Activated T-helper 1 cell treated with anti-CD3 and anti-CD28 coated beads, Interleukin-12 subunit alpha, Interleukin-12 subunit beta, Interleukin-2, Interleukin-4 antibody, amounts not matched to agents 30 ng/mL and 10 ng/mL and 1 ng/mL, durations not matched to agents 14 hours and 24 hours and 36 hours (primary cell): ENCODE data around the gene PDSS2. TPM values are rescaled to one million over a fixed set of nuclear protein-coding genes. Genes with fewer than 3 reads are reported as not detected.
A peak's percentile ranks its signal among the peaks of the same experiment; 100 is the strongest.
"Not testable (repeated sequence)": the region's sequence is repeated elsewhere in the genome, so short reads cannot be mapped to it uniquely, and the experiment has no call there.

ENCODE experiments used
- DNase-seq: peaks from one replicate; pipeline ENCODE4 v3.0.0; 2021; ENCODE audit warnings: low spot score
- H3K27ac Mint-ChIP-seq: one replicate; pipeline ENCODE4 v1.8.0; 2021; ENCODE audit warnings: mild to moderate bottlenecking, mixed read lengths
- H3K27me3 Mint-ChIP-seq: one replicate; pipeline ENCODE4 v1.8.0; 2022; ENCODE audit warnings: mild to moderate bottlenecking, moderate library complexity, mixed read lengths; ENCODE audit not compliant: insufficient read depth
- H3K36me3 Mint-ChIP-seq: one replicate; pipeline ENCODE4 v1.8.0; 2021; ENCODE audit warnings: low read depth, mixed read lengths
- H3K4me1 Mint-ChIP-seq: one replicate; pipeline ENCODE4 v1.8.0; 2021; ENCODE audit warnings: low read depth, mixed read lengths
- H3K4me3 Mint-ChIP-seq: one replicate; pipeline ENCODE4 v1.8.0; 2021; ENCODE audit warnings: mild to moderate bottlenecking, moderate library complexity, mixed read lengths
- H3K9me3 Mint-ChIP-seq: one replicate; pipeline ENCODE4 v1.8.0; 2021; ENCODE audit warnings: mixed read lengths
- intact Hi-C: fragments of 100-400 bp; cut with micrococcal nuclease; formaldehyde crosslinking; loops from one replicate; pipeline ENCODE4 v1.15.1; 2024
- total RNA-seq: library from RNA; stranded (reverse); gene quantifications from 2 replicates; pipeline ENCODE4 v1.2.3, GENCODE V29; 2022

PDSS2 gene
- total RNA-seq, 1 donor from 2014 or later, result 11.8 TPM

DNA sequence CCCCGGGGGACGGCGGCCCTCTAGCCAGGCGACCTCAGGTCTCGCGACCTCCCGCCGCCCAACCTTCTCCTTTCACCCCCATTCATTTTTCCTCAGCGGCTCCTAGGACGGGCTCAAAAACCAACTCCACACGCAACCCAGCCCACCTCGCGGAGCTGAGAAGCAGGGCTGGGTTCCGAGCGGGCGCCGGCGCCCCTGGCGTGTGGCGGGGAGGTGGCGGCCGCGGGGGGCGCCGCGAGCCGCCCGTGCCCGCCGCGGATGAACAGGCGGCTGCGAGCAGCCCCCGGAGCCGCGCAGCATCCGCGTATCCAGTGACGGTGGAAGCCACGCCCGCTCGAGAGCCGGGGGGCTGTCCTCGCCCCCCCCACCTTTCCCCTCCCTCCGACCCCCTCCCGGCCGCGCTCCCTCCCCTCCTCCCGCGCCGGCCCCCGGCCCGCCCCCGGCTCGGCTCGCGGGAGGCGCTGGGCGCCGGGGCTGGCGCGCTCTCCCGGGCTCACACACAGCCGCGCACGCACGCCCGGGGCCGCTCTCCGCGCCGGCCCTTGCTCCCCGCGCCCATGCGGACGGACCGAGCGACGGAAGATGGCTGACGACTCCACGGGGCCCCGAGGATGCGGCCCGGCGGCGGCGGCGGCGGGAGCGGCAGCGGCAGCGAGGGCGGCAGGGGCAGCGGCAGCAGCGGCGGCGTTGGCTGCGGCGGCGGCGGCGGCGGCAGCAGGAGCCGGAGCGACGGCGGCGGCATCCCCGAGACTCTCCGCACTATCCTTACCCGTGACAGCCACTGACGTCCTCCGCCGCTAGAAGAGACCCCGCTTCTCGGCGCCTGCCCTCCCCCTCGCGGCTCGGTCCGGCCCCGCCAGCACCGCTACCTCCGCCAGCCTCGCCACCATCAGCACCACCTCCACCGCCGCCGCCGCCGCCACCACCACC, 30.5 kb upstream of the PDSS2 start, which contains the start of gene SOBP:
TSS of gene SOBP (plus strand) at position 482 of the 930 bp plus-strand sequence. CDS start 500 bp downstream, outside the sequence.
- H3K4me3 Mint-ChIP-seq, result peak within 1 kb of the TSS; percentile 91
- intact Hi-C loops, result loop anchor here (2.0 to 10.0 kb wide), 6 partner anchors 145 to 682 kb away; no protein-coding TSS in a partner anchor
- peak within 1 kb of the TSS; percentile 36 for H3K27ac Mint-ChIP-seq
- no peaks in the 10 kb centered on the region for H3K36me3 Mint-ChIP-seq
- H3K4me1 Mint-ChIP-seq, result peaks cover 28% of the 10 kb centered on the region
- DNase-seq, result peak; percentile 9
- H3K27me3 Mint-ChIP-seq, result peaks cover 50% of the 10 kb centered on the region
- H3K9me3 Mint-ChIP-seq, result no peaks in the 10 kb centered on the region

DNA sequence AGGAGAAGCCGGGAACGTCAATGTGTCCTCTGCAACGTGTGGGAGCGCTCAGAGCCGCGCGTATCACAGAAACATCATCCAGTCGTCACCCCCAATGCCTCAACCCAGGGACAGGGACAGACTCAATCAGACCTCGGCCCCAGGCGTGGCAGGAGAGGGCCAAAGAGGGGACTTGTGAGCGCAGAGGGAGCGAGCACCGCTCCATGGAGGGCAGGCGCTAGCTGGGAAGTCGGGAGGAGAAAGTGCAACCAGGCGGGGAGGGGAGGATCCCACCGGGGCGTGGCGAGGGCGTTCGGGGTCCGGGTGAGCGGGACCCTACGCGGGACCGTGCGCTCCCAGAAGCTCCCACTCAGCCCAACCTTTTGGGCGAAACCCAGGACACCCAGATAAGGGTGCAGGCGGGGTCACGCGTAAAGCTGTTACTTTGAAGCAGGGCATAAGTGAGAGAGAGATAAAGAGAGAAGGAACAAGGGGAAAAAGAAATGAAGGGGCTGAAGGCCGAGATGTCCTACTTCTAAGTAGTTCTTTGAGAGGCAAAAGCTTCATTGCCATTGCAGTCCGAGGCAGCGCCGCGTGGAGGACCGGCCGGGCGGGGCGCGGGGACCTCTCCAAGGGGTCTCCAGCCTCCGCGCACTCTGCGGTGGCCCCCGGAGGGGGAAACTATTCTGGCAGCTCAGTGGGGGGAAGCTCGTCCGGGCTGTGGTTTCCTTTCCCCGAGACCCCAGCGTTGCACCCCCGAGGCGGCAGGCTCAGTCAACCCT, 29.7 kb upstream of the PDSS2 start:
- Mint-ChIP-seq H3K9me3 (no peaks in the 10 kb centered on the region), H3K36me3 (no peaks in the 10 kb centered on the region), H3K27me3 (peaks cover 52% of the 10 kb centered on the region), H3K4me3 (peak overlapping the region; percentile 91), H3K4me1 (peaks cover 28% of the 10 kb centered on the region), H3K27ac (peak overlapping the region; percentile 69)
- peak; percentile 2 for DNase-seq
- intact Hi-C loops, result loop anchor here (5.0 to 10.0 kb wide), 3 partner anchors 174 to 668 kb away; no protein-coding TSS in a partner anchor

DNA sequence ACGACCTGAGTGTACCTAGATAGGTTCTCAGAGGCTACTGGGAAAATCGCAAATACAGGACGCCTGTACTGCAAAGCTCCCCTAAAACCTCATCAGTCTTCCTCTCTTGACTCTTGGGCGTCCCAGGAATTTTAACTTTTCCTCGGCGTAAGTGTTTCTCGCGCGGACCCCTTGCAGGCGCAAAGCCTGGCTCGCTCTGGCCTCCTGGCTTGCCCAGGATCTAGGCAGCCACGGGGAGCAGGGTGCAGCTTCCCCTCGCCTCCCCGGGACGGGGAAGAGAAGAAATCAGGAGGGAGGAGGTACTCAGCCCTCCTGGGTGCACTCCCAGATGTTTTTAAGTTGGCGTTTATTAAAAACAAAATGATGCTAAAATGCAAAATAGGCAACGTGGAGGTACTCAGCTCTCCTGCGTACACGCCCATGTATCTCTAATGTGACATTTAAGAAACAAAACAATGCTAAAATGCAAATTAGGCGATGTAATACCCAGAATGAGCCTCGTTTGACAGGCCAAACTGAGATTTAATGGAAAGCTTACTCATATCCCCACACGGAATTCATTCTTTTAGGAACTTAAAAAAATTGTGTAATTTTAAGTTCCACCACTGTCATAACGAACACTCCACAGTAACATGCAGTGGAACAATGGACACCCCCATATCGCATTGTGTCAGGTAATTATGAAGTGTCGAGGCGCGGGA, 29.0 kb upstream of the PDSS2 start:
- Mint-ChIP-seq H3K36me3 (no peaks in the 10 kb centered on the region), H3K9me3 (no peaks in the 10 kb centered on the region), H3K27ac (peak overlapping the region; percentile 69), H3K27me3 (peaks cover 54% of the 10 kb centered on the region), H3K4me3 (peak overlapping the region; percentile 91), H3K4me1 (peaks cover 28% of the 10 kb centered on the region)
- intact Hi-C loops, result loop anchor here (5.0 to 10.0 kb wide), 3 partner anchors 174 to 669 kb away; no protein-coding TSS in a partner anchor
- no peak for DNase-seq

DNA sequence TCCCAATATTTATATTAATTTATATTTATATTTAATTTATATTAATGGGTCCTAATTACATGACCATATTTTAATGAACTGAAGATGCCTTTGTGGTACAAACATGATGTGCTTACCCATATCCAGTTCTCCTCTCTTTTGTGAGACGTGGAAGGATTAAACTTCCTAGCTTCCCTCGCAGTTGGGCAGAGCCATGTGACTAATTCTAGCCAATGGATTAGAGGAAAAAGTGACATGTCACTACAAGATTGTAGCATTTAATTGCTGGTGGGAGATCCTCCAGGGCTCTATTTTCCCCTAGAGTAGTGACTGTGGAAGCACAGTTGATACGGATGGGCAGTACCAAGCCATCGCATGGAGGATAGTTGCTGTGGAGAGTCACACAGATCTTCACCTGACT, 25.8 kb upstream of the PDSS2 start:
- DNase-seq, result no peak
- Mint-ChIP-seq H3K4me3 (no peak overlapping the region), H3K9me3 (no peaks in the 10 kb centered on the region), H3K27me3 (peaks cover 68% of the 10 kb centered on the region), H3K4me1 (peaks cover 18% of the 10 kb centered on the region), H3K27ac (no peak overlapping the region), H3K36me3 (no peaks in the 10 kb centered on the region)
- intact Hi-C loops, result loop anchor here (5.0 to 10.0 kb wide), 3 partner anchors 170 to 672 kb away; no protein-coding TSS in a partner anchor

DNA sequence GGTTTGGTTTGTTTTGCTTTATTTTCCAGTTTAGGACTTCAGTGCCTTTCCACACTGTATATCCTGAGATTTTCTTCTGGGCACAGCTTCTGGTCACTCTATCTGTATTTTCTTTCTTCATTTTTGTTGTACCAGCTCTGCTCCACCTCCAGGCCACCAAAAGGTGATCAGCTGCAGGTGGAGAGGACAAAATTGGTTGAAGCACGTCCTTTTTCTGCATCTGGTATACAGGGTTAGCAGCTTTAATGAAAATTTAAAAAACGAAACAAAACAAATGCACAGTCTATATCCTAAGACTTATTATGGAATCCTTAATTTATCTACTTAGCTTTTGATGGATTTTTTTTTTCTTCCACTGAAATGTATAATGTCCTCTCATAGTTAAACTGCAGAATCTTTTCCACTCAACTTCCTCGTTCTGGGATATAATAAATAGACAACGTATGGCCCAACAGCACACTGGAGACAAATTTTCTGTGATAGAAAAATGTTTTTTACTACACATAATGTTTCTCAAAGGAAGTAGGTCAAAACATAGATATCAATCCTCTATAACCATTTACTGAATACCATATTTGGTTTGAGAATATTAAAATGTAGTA, 19.8 kb upstream of the PDSS2 start:
- intact Hi-C loops, result no loop called here
- Mint-ChIP-seq H3K9me3 (no peaks in the 10 kb centered on the region), H3K27ac (no peak overlapping the region), H3K36me3 (no peaks in the 10 kb centered on the region), H3K4me1 (no peaks in the 10 kb centered on the region), H3K4me3 (no peak overlapping the region), H3K27me3 (peaks cover 45% of the 10 kb centered on the region)
- no peak for DNase-seq

DNA sequence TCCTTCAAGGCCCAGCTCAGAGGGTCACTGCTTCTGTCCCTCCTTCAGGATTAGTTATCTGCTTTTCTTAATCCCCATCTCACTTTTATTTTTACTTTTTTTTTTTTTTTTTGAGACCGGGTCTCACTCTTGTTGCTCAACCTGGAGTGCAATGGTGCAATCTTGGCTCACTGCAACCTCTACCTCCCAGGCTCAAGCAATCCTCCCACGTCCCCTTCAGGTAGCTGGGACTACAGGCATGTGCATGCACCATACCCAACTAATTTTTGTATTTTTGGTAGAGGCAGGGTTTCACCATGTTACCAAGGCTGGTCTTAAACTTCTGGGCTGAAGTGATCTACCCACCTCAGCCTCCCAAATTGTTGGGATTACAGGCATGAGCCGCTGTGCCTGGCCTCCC, 16.5 kb upstream of the PDSS2 start:
- DNase-seq, H3K27ac Mint-ChIP-seq, H3K4me3 Mint-ChIP-seq, H3K4me1 Mint-ChIP-seq, H3K9me3 Mint-ChIP-seq, intact Hi-C loops, H3K36me3 Mint-ChIP-seq: not testable (repeated sequence)
- peaks cover 29% of the 10 kb centered on the region for H3K27me3 Mint-ChIP-seq

DNA sequence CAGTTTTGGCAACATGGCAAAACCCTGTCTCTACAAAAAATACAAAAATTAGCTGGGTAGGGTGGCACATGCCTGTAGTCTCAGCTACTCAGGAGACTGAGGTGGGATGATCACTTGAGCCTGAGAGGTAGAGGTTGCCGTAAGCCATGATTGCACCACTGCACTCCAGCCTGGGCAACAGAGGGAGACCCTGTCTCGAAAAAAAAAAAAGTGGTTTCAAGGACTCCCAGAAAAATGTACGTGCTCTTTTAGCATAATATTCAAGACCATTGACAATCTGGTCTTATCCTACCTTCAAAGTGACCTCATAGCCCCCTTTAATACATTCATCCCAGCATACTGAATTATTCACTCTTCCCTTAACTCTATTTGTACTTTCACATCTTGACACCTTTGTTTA, 16.0 kb upstream of the PDSS2 start:
- H3K36me3 Mint-ChIP-seq, H3K4me3 Mint-ChIP-seq, intact Hi-C loops, DNase-seq, H3K9me3 Mint-ChIP-seq, H3K4me1 Mint-ChIP-seq, H3K27ac Mint-ChIP-seq: not testable (repeated sequence)
- H3K27me3 Mint-ChIP-seq, result peaks cover 25% of the 10 kb centered on the region

DNA sequence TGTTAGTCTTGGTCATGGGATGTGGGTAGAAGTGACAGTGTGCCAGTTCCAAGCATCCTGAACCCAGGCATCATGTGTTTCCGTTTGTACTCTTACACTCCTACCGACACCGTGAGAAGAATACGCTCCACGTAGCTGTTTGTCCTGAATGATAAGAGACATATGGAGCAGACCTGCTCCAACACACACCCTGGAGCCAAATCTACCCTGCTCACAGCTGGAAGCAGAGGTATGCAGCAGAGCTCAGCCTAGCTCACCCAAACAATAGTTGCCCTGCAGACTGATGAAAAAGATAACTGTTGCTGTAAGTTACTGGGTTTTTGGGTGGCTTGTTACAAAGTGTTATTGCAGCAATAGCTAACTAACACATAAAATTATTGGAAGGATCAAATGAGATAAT, 14.3 kb upstream of the PDSS2 start:
- no peaks in the 10 kb centered on the region for H3K4me1 Mint-ChIP-seq
- H3K4me3 Mint-ChIP-seq, result no peak overlapping the region
- intact Hi-C loops, result no loop called here
- no peak overlapping the region for H3K27ac Mint-ChIP-seq
- no peak for DNase-seq
- no peaks in the 10 kb centered on the region for H3K9me3 Mint-ChIP-seq
- peaks cover 19% of the 10 kb centered on the region for H3K27me3 Mint-ChIP-seq
- H3K36me3 Mint-ChIP-seq, result no peaks in the 10 kb centered on the region

DNA sequence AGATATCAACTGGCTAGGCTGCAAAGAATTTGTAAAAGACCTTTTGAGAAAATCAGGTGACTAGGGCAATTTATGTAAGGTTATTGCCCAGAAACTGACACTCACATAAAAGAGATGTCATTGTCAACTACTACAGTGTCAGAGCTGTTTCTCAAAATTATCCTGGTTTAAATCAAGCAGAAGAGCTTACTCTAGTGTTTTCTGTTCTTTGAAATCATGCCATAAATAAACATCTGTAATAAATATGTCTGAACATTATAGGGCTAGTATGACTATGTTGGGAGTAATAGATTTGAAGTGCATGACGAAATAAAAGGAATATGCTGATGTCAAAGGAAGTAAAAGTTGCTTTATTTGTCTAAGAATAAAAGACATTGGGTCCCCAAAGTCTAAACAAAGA, 11.0 kb upstream of the PDSS2 start:
- DNase-seq, result no peak
- no peak overlapping the region for H3K27ac Mint-ChIP-seq
- no peak overlapping the region for H3K4me3 Mint-ChIP-seq
- H3K27me3 Mint-ChIP-seq, result peaks cover 20% of the 10 kb centered on the region
- no peaks in the 10 kb centered on the region for H3K36me3 Mint-ChIP-seq
- H3K4me1 Mint-ChIP-seq, result no peaks in the 10 kb centered on the region
- intact Hi-C loops, result no loop called here
- H3K9me3 Mint-ChIP-seq, result no peaks in the 10 kb centered on the region

DNA sequence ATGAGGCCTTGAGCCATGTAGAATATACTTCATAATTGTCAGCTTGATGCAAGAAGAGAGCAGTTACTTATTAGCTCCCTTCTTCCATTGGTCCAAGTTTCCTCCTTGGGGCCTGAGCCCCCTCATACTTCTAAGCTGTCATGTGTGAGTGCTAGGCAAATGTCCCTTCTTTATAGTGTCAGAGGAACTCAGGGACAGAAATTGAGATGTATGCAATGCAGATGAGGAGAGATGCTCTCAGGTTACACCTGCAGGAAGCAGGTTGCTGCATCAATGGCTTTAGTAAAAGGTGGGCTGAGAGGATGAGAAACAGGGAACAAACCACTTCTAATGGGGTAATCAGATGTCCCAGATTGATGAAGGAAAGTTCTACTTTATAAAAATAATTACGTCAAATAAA, 6.7 kb upstream of the PDSS2 start:
- no peak overlapping the region for H3K27ac Mint-ChIP-seq
- intact Hi-C loops, result loop anchor here (10.0 kb wide), 1 partner anchor 841 kb away; the partner anchor contains the start of genes QRSL1 and RTN4IP1
- no peak for DNase-seq
- H3K4me1 Mint-ChIP-seq, result no peaks in the 10 kb centered on the region
- H3K9me3 Mint-ChIP-seq, result no peaks in the 10 kb centered on the region
- H3K4me3 Mint-ChIP-seq, result no peak overlapping the region
- peaks cover 15% of the 10 kb centered on the region for H3K27me3 Mint-ChIP-seq
- no peaks in the 10 kb centered on the region for H3K36me3 Mint-ChIP-seq

DNA sequence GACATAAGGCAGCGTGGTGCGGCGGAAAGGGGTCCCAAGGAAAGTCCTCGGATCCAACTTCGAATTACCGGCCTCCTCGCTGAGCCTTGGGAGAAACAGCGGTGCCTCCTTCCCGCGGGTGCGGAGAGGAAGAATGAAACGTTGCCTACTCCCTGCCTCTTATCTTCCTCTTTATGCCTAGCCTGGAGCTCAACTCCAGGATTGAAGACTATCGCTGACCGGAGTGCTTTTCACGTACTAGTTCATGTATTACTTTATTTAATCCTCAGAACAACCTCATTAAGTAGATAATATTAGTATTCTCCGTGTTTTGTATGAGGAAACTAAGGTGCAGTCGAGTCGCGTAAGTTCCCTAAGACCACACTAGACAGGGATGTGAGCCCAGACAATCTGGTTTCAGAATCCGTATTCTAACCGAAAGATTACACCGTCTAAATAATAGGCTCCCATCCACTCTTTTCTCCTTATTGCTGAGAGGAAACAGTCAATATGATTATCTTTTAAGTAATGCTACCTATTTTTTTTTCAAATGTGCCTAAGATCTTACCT, 793 bp upstream of the PDSS2 start:
- no peaks in the 10 kb centered on the region for H3K36me3 Mint-ChIP-seq

More for the DNA sequence above, 793 bp upstream of the PDSS2 start:
- DNase-seq, result no peak
- H3K9me3 Mint-ChIP-seq, result no peaks in the 10 kb centered on the region
- H3K27ac Mint-ChIP-seq, result peak overlapping the region; percentile 91
- intact Hi-C loops, result loop anchor here (10.0 kb wide), 1 partner anchor 835 kb away; the partner anchor contains the start of genes QRSL1 and RTN4IP1
- no peaks in the 10 kb centered on the region for H3K27me3 Mint-ChIP-seq
- H3K4me3 Mint-ChIP-seq, result peak overlapping the region; percentile 93
- H3K4me1 Mint-ChIP-seq, result peaks cover 16% of the 10 kb centered on the region
